HEK293 (cell line): Measurements from ENCODE around the gene RAB3GAP2.

Experiments used
- CTCF ChIA-PET: fragments of 350-600 bp; formaldehyde crosslinking; extraction: SDS; loops from one replicate; lab custom pipeline; 2021; ENCODE audit warnings: antibody characterized with exemption; lab: Yijun Ruan, JAX
- POLR2A ChIA-PET: fragments of 300-600 bp; formaldehyde crosslinking; extraction: SDS; loops from one replicate; lab custom pipeline; 2020; ENCODE audit warnings: antibody characterized with exemption, inconsistent platforms; lab: Yijun Ruan, JAX
- H3K27ac ChIP-seq: fragments of 200-500 bp; sonication (Bioruptor generic); 2 replicates; pipeline ENCODE4 v1.5.1; 2014; ENCODE audit warnings: low read depth, low read length, control low read depth, inconsistent platforms; ENCODE audit errors: extremely low read depth
- H3K36me3 ChIP-seq, 2 experiments: fragments of 200-500 bp in 1 of 2; sonication (Bioruptor generic) in 1 of 2; 1 replicate in 1 of 2; 2 replicates in 1 of 2; pipeline ENCODE4 v1.5.1; 2014 to 2017; ENCODE audit warnings: inconsistent platforms in 2 of 2, low read length in 2 of 2; ENCODE audit not compliant: control insufficient read depth in 2 of 2, insufficient read depth in 1 of 2
- H3K4me1 ChIP-seq: fragments of 200-500 bp; sonication (Bioruptor generic); 2 replicates; pipeline ENCODE4 v1.5.1; 2014; ENCODE audit warnings: mild to moderate bottlenecking, low read length, inconsistent platforms; ENCODE audit not compliant: control insufficient read depth, insufficient read depth
- H3K4me3 ChIP-seq: 2 replicates; pipeline ENCODE4 v1.5.1; 2011; ENCODE audit warnings: low read depth, mild to moderate bottlenecking, control low read depth, low read length, moderate library complexity
- H3K9me3 ChIP-seq: fragments of 200-500 bp; sonication (Bioruptor generic); 2 replicates; pipeline ENCODE4 v1.5.1; 2014; ENCODE audit warnings: low read depth, low read length, inconsistent platforms; ENCODE audit not compliant: control insufficient read depth, insufficient read depth
- GLI2 ChIP-seq: fragments of 450-650 bp; formaldehyde crosslinking; IDR thresholded peaks from 2 replicates; pipeline ENCODE4; 2017; ENCODE audit warnings: missing biosample characterization, missing genetic modification characterization, low read depth, borderline replicate concordance
- INSM2 ChIP-seq: fragments of 450-650 bp; formaldehyde crosslinking; IDR thresholded peaks from 2 replicates; pipeline ENCODE4 v1.5.1; 2016; ENCODE audit warnings: missing biosample characterization, missing genetic modification characterization
- KLF8 ChIP-seq: fragments of 450-650 bp; formaldehyde crosslinking; IDR thresholded peaks from 2 replicates; pipeline ENCODE4 v1.5.1; 2016; ENCODE audit warnings: missing biosample characterization, missing genetic modification characterization
- PRDM10 ChIP-seq: fragments of 450-650 bp; formaldehyde crosslinking; IDR thresholded peaks from 2 replicates; pipeline ENCODE4 v1.5.1; 2016; ENCODE audit warnings: missing biosample characterization, missing genetic modification characterization
- PRDM6 ChIP-seq: fragments of 450-650 bp; formaldehyde crosslinking; IDR thresholded peaks from 2 replicates; pipeline ENCODE4 v1.5.1; 2017; ENCODE audit warnings: missing biosample characterization, missing genetic modification characterization
- ZBTB8A ChIP-seq: fragments of 450-650 bp; formaldehyde crosslinking; IDR thresholded peaks from 2 replicates; pipeline ENCODE4 v1.5.1; 2016; ENCODE audit warnings: missing biosample characterization, missing genetic modification characterization
- ZNF155 ChIP-seq: fragments of 450-650 bp; formaldehyde crosslinking; IDR thresholded peaks from 2 replicates; pipeline ENCODE4 v1.5.1; 2016; ENCODE audit warnings: missing biosample characterization, missing genetic modification characterization
- ZNF202 ChIP-seq: fragments of 450-650 bp; formaldehyde crosslinking; IDR thresholded peaks from 2 replicates; pipeline ENCODE4 v1.5.1; 2016; ENCODE audit warnings: missing biosample characterization, missing genetic modification characterization, borderline replicate concordance
- ZNF341 ChIP-seq: fragments of 450-650 bp; formaldehyde crosslinking; IDR thresholded peaks from 2 replicates; pipeline ENCODE4; 2016; ENCODE audit warnings: low read depth, missing biosample characterization, missing genetic modification characterization
- ZNF473 ChIP-seq: fragments of 450-650 bp; formaldehyde crosslinking; IDR thresholded peaks from 2 replicates; pipeline ENCODE4 v1.5.1; 2017; ENCODE audit warnings: missing biosample characterization, missing genetic modification characterization
- ZNF600 ChIP-seq: fragments of 450-650 bp; formaldehyde crosslinking; IDR thresholded peaks from 2 replicates; pipeline ENCODE4 v1.5.1; 2016; ENCODE audit warnings: missing biosample characterization, missing genetic modification characterization
- ZNF677 ChIP-seq: fragments of 450-650 bp; IDR thresholded peaks from 2 replicates; pipeline ENCODE4 v1.5.0; 2018; ENCODE audit warnings: missing biosample characterization, mild to moderate bottlenecking, missing genetic modification characterization, moderate library complexity
- ZNF701 ChIP-seq: fragments of 450-650 bp; formaldehyde crosslinking; IDR thresholded peaks from 2 replicates; pipeline ENCODE4 v1.5.1; 2016; ENCODE audit warnings: missing biosample characterization, missing genetic modification characterization
- ZNF837 ChIP-seq: fragments of 450-650 bp; formaldehyde crosslinking; IDR thresholded peaks from 2 replicates; pipeline ENCODE4 v1.5.1; 2016; ENCODE audit warnings: missing biosample characterization, missing genetic modification characterization
- ZSCAN5A ChIP-seq: fragments of 450-650 bp; formaldehyde crosslinking; IDR thresholded peaks from 2 replicates; pipeline ENCODE4 v1.5.1; 2016; ENCODE audit warnings: missing biosample characterization, missing genetic modification characterization

RAB3GAP2 gene

GRCh38 chr1:220217383-220217988, 54.8 kb downstream of the RAB3GAP2 start (continued):
- TF ChIP-seq INSM2 (no peak), ZNF202 (tag by site-specific recombination) (no peak)
- TF ChIP-seq, all 188 proteins: peak for 0

- Histone ChIP-seq H3K27ac (no peak overlapping the region), H3K36me3 (peaks cover 4 to 31% of the 10 kb centered on the region in 2 experiments; a peak in 2 of 3 replicates), H3K4me1 (no peaks in the 10 kb centered on the region), H3K4me3 (no peak overlapping the region), H3K9me3 (no peaks in the 10 kb centered on the region)
- no peak for TF ChIP-seq ZSCAN5A (tag by site-specific recombination)
- 0 out of 2 replicates have a peak, but pooled peaks have one; percentile 9 for TF ChIP-seq PRDM6
- CTCF ChIA-PET: interaction anchor here (0.6 to 0.8 kb wide), 2 partner anchors 23 to 884 kb away, joined by 3 read pairs; no protein-coding TSS in a partner anchor
- POLR2A ChIA-PET: no interaction called here
Measured at GRCh38 chr1:220213382-220213983, 58.8 kb downstream of the RAB3GAP2 start.

- ChIA-PET POLR2A (no interaction called here), CTCF (interaction anchor here (1.2 to 3.5 kb wide), 4 partner anchors 10 to 569 kb away, joined by 3 to 12 read pairs (median 7); no protein-coding TSS in a partner anchor)
- no peak overlapping the region for H3K4me3 ChIP-seq
- H3K4me1 ChIP-seq: no peaks in the 10 kb centered on the region
- H3K27ac ChIP-seq: no peak overlapping the region
- peaks cover 6 to 65% of the 10 kb centered on the region in 2 experiments for H3K36me3 ChIP-seq
- H3K9me3 ChIP-seq: no peaks in the 10 kb centered on the region
- no peak for TF ChIP-seq GLI2
- TF ChIP-seq ZBTB8A (tag by site-specific recombination): no peak
- no peak for TF ChIP-seq ZNF341
- no peak for TF ChIP-seq ZNF701 (tag by site-specific recombination)
- no peak for TF ChIP-seq PRDM10 (tag by site-specific recombination)
- no peak for TF ChIP-seq ZNF155
- TF ChIP-seq ZNF677 (tag by site-specific recombination): no peak
- TF ChIP-seq ZNF600: no peak
- TF ChIP-seq ZNF837 (tag by site-specific recombination): no peak
- TF ChIP-seq KLF8 (tag by site-specific recombination): no peak
- no peak for TF ChIP-seq ZNF473
Measured at GRCh38 chr1:220207411-220207810, 64.8 kb downstream of the RAB3GAP2 start.
